Nucleus accumbens (tissue), 56 donors: ENCODE results near the gene TRAT1.
"Not testable (repeated sequence)": the region's sequence is repeated elsewhere in the genome, so short reads cannot be mapped to it uniquely, and the experiment has no call there.

Experiments used
- DNase-seq, 56 donors: peaks; one replicate each; lab custom pipeline; 2025; lab: John Stamatoyannopoulos, UW

Gene TRAT1

GRCh38 chr3:108822123-108822897 lies at the start of gene TRAT1:
TSS of gene TRAT1 (plus strand) at chr3:108822786. CDS start at chr3:108822928, 142 bp downstream.
- DNase-seq = no peak

DNA sequence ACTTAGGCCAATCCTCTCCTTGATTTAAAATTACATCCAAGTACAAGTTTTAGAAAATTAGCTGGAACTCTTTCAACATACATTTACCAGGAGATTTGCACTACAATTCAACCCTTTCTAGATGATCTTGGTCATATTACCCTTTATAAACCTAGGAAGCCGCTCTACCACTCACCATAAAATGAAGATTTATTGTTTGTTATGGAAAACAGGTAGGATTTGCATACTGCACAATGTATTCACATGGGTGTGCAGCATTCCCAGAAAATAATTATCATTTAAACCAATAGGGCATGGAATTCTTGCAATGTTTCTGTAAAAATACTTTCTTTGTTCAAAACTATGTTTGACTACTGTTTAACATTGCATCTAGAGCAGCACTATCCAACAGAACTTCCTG lies 46.9 kb upstream of the TRAT1 start:
- DNase-seq = no peak

GRCh38 chr3:108779496-108779895 lies 43.1 kb upstream of the TRAT1 start:
- no peak for DNase-seq

GRCh38 chr3:108780235-108780634 lies 42.4 kb upstream of the TRAT1 start:
- DNase-seq = no peak

DNA sequence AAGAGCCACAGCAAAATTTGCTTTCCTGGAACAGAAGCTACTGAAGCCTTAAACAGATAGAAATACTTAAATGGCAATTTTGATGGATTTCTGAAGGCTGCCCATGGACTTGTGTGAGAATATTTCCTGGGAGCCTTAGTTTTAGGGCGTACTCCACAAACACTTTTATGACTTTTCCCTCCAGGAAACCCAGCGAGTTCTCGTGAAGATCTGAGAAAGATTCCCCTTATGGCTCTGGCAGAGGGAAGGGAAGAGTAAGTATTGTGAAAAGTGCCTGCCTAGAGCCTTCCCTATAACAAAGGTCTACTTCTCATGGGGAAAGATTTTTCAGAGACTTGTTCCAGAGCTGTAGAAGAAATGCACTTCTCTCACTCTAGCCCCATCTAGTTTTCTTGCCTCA lies 31.1 kb upstream of the TRAT1 start:
- DNase-seq = no peak

GRCh38 chr3:108804437-108804836 lies 18.1 kb upstream of the TRAT1 start:
- DNase-seq = no peak

- no peak for DNase-seq
Observed at GRCh38 chr3:108804966-108805365, 17.6 kb upstream of the TRAT1 start.

DNA sequence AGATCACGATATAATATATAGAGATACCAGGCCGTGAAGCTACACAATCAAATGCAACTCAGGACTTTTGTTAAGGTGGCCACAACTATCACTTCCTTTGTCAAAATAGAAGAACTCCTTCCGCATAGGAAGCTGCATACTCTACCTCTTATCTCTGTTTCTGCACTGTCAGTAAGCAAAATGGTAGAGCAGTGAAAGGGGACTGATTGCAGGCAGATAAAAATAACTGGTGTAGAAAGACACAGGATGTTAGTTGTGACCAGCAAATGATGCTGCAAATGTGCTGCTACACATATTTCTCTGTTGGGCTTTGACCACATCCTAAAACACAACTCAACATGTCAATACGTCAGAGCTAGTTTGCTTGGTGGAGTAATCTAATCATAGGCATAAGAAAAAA lies 16.3 kb upstream of the TRAT1 start:
- no peak for DNase-seq

GRCh38 chr3:108818404-108818803 lies 4.2 kb upstream of the TRAT1 start:
- no peak for DNase-seq

DNA sequence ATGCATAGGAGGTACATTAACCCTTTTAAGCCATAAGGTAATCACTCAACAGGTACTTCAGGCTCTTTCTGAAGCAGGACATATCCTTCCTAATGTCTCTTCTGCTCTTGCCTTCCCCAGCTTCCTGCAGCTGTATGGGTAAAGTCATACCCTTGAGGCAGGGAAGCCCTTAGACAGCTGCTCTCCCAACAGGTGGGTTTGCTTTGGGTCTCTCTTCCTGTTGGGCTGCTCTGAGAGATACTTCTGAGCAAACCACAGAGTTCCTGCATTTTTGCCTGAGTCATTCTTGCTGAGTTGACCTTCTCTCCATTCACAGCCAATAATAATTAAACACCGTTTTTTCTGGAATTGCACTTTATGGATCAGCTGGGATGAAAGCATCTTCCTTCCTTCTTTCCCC lies 2.0 kb upstream of the TRAT1 start:
- no peak for DNase-seq

DNA sequence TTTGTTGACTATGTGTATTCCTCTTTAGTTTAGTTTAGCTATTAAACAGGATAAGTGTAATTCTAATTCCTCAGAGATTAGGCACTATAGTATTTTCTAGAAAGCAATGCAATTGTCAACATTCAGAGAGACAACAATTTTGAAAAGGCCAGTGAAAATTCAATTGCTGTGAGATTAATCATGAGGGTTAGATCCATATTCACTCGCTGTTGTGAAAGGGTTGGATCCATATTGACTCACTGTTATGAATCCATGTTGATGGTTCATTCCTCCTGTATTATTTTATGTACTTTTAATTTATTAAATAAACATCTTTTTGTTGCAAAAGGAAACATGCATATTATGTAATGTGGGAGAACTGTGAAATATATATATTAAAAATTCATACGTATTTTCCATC lies 641 bp downstream of the TRAT1 start:
- DNase-seq = no peak

- not testable (repeated sequence) for DNase-seq
Observed at GRCh38 chr3:108823803-108824202, 1.2 kb downstream of the TRAT1 start.

DNA sequence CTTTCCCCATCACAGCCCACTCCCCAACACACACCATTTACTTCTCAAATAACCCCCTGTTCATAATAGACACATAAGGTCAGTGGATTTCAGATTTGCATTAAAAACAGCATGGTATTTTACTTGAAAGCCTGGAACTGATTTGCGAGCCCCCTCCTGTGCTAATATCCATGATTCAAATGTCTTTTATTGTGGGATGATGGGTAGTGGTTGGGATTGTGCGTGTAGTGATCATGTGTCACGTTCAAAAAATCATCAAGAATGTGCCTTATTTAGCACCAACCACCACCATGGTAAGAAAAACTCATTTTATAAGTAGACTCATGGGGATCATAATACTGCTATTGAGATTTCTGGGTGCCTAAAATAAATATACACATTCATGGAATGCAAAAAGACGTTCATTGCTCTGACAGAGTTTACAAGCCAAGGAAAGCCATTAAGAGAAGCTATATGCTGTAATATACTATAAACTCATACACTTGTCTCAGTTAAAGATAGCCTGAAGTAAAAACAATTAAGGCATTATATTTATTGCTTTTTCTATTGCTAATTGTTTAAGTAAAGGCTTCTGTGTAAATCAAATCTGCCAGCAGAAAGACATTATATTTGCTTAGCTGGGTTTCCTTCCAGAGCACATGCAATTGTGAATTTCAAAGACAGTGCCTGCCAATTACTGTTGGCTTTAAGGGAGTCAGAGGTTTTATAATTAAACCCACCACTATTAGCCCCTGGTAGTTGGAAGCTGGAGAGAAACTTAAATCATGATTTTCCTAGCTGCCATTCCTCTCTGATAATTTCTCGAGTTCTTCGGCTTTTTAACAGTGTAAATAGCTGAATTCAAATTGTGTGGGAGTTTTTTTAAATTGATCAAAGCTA lies 4.0 kb downstream of the TRAT1 start:
- DNase-seq = no peak

GRCh38 chr3:108830381-108830780 lies 7.8 kb downstream of the TRAT1 start:
- DNase-seq = no peak

GRCh38 chr3:108830991-108831614 lies 8.5 kb downstream of the TRAT1 start:
- no peak for DNase-seq

GRCh38 chr3:108833611-108834010 lies 11.0 kb downstream of the TRAT1 start:
- DNase-seq = no peak

- no peak for DNase-seq
Observed at GRCh38 chr3:108834551-108834950, 12.0 kb downstream of the TRAT1 start.

DNA sequence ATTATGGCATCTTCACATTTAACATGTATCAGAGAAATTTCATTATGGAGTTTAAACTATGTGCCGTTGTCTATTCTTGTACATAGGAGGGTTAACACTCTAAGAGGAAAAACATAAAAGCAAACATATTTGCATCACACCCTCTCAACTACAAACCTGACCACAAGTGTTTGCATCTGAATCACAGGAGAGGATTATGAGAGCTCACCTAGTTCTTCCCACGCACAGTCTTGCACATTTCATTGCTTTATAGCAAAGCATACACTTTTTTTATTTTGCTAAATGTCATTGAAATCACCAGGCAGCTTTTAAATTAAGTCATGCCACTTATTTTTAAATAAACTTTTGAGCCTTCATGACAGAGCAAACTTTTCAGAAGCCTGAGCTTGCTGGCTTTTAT lies 12.5 kb downstream of the TRAT1 start:
- no peak for DNase-seq

DNA sequence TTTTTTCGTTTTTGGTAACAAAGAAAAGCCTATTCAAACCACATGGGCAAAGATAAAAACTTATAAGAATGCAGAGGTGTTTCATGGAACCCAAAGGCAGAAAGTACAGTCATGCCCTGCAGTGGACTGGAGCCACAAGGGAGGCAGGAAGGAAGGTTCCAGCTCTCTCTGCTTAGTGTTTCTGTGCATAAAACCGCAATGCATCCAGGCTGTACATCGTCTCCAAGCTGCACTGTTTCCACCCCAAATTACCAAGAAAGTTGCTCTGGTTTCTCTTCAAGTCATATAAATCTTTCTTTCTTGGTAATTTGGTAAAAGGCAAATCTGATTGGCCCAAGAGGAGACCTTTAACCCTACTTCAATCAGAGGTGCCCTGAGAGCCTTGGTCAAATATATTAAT lies 15.8 kb downstream of the TRAT1 start:
- no peak for DNase-seq

DNA sequence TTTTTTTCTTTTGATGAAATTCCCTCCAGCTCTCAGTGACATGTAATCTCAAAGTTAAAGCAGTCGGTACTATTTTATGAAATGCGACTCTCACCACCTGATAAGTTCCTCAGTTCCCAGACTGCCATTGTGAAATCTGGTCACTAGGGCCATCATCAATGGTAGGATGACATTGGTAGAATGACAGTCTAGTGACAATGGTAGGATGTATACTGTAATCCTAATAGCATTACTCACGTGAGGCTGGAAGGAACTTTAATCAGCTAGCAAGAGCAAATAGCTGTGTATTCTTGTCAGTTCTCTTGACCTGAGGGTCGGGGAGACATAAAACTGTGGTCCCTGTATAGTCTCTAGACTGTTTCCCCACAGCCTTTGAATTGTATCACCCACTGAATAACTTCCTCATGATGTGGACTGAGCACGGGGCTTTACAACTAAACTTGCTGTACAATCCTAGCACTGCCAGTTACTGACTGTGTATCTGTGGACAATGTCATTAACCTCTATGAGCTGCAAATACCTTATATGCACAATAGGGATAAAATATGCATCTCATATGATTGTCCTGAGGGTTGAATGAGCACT lies 23.2 kb downstream of the TRAT1 start:
- DNase-seq = no peak

DNA sequence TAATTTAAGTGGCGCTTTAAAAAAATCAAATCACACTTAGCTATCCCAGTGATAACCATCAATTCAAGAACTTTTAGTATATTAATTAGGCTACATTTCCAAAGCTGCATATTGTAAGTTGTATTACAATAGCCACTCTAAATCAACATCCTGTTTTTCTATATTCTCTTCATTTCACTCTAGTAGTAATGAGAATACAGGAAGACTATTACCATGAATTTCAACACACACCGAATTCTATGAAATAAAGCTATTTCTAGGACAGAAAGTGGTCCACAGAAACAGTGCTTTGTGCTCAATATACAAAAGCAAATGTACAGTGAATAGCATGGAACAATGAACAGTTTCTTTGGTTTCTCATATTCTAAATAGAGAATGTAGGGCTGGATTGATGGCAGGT lies 24.6 kb downstream of the TRAT1 start:
- no peak for DNase-seq
